ENCODE measurements around the gene VAT1L. TPM values are rescaled to one million over a fixed set of nuclear protein-coding genes. Genes with fewer than 3 reads are reported as not detected.
A peak's percentile ranks its signal among the peaks of the same experiment; 100 is the strongest.

VAT1L gene
- total RNA-seq, 1 donor from 2014 or later = 58.0 TPM

GRCh38 chr16:77869997-77870813, 81.8 kb downstream of the VAT1L start:
- peak; percentile 88 for DNase-seq (ENCODE audit: low spot score)

GRCh38 chr16:77871932-77872331, 83.6 kb downstream of the VAT1L start:
- no peak for DNase-seq (ENCODE audit: low spot score)

- peak; percentile 42 for DNase-seq (ENCODE audit: low spot score)
Measured at GRCh38 chr16:77873066-77873465, 84.7 kb downstream of the VAT1L start.

DNA sequence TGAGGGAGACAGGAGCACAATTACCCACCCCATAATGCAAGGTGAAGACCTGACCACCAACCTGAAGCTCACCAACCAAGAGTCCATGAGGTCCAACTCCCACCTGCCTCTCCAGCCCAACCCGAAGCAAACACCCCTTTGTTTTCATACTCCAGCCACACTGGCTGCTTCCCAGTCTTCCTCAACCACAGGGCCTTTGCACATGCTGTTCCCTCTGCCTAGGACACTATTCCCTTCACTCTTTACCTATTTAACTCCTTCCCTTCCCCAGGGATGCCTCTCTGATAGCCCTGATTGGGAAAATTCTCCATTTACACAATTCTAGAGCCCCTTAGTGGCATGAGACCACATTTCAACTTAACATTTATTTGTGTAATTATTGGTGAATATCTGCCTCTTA, 86.0 kb downstream of the VAT1L start:
- DNase-seq (ENCODE audit: low spot score) = no peak

DNA sequence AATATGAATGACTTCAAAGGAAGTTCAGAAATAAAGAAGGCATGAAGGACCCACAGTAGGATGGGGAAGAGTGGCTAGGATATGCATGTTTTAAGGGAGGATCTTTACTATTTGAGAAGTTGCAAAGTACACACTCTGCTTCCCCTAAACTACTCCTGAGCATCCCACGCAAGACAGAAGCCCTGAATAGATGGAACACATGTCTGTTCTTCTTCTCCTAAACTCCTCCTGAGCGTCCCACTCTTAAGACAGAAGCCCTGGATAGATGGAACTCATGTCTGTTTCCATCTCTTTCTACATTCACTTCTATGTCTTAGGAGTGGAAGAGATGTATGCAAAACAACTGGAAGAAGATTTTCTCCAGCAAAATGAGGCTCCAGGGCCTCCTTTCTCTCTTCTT, 88.4 kb downstream of the VAT1L start:
- DNase-seq (ENCODE audit: low spot score) = no peak

DNA sequence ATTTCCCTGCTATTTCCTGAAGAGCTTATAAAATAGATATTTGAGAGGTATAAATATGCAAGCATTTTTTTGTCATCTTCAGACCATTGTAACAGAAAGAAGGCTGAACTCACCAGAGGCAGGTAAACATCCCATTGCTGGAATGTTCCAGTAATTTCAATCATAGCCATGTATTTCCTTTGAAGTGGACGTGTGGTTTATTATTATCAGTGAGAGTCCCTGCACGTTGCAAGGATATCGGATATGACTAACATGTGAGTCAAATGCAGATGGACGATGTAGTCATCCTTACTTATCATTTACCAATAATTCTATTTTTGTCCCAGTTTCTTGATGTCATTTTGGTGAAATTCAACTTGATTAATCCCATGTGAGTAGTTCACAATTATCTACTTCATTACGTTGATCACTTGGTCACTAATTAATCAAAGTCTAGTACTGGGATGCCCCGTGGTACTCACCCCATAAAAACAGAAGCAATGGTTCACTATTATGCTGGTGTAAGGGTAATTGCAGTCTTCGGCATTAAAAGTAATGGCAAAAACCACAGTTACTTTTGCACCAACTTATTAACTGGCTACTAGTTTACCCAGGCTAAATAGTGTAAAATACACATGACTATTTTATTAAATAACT, 89.5 kb downstream of the VAT1L start:
- no peak for DNase-seq (ENCODE audit: low spot score)

DNA sequence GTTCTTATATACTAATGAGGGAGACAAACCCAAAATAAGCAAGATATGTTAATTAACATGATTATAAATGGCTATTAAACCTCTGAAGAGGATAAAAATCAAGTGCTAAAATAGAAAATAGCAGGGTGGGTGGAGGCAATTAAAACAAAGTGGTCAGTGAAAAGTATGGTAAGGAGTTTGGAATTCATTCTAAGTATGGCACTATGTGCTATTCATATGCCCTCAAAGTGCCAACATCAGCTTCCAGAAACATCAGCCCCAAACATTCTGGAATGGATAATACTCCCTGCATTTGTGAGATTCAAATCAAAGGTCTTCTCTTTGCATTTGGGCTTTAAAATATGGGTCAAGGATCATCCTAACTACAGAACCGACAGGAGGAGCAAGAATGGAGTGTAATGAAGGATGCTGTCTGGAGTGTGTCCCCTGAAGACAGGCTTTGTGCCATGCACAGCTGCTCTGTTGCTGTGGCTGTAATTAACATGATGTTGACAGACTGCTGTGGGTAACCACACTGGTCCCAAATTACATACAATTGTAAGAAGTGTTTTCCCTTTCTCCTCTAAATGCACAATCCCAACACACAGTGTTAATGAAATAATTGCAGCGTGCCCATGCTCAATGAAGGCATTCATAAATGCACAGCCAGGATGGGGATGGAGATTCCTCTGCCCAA, 93.1 kb downstream of the VAT1L start:
- no peak for DNase-seq (ENCODE audit: low spot score)

DNA sequence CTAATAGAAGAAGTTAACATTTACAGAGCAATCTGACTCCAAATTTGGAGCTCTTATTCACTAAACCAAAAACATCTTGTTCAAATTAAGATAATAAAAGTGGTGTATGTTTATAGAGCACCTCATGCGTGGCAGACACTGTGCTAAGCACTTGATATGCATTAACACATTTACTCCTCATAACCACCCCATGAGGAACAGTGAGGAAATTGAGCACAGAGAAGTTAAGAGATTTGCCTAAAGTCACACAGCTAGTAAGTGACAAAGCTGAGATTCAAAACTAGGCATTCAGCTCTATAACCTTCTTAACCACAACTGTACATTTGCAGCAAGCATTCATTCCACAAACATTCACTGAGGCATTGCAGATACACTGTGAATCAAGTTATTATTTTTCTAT, 94.0 kb downstream of the VAT1L start:
- no peak for DNase-seq (ENCODE audit: low spot score)

- DNase-seq (ENCODE audit: low spot score) = no peak
Measured at GRCh38 chr16:77885571-77886295, 97.4 kb downstream of the VAT1L start.

DNA sequence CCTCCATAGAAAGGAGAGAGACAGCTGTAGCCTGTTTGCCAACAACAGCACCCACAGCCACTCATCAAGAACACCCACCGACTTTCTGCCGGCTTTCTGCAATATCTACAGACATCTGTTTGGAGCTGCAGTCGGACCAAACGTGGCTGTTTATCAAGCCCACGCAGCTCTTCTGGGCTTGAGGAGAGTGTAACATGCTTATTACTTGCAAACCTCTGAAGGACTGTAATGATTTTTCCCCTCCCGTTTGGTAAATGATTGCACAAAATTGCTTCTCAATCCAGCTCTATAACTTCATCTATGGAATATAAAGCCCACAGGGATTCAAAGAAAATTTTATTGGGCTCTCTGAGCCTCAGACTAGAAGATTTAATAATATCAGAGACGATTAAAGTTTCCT, 100.5 kb downstream of the VAT1L start:
- peak; percentile 80 for DNase-seq (ENCODE audit: low spot score)

- DNase-seq (ENCODE audit: low spot score) = no peak
Measured at GRCh38 chr16:77890075-77890474, 101.7 kb downstream of the VAT1L start.

DNA sequence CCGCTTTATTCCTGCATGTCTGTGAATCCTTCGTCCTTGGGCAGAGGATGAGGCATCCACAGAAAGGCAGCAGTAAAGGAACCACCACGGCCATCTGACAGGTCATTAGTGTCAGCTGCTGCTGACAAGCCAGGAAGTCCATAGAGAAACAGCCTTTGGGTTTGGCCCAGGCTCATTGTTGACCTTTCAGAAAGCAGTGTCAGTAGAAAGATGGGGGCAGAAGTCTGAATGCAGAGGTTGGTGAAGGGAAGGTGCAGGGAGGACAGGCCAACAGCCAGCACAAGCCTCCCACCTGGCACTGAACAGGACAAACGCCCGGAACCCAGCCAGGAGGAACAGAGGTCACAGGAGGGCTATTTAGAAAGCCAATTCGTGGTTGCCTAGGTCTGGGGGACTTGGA, 105.8 kb downstream of the VAT1L start:
- no peak for DNase-seq (ENCODE audit: low spot score)

- no peak for DNase-seq (ENCODE audit: low spot score)
Measured at GRCh38 chr16:77895962-77896361, 107.6 kb downstream of the VAT1L start.

GRCh38 chr16:77896415-77897128, 108.2 kb downstream of the VAT1L start:
- peak; percentile 92 for DNase-seq (ENCODE audit: low spot score)

DNA sequence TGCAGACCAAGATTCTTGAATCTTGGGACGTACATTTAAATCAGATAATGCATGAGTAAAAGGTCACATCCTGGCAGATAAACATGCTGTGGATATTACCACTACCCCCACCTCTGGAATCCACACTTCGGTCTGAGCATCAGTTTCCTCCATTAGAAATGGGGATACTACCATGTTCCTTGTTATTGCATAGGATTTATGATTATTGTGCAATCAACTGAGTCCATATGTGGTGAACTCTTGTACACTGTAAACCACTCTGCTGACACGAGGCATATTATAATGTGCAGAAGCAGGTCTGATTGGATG, 108.7 kb downstream of the VAT1L start:
- no peak for DNase-seq (ENCODE audit: low spot score)

DNA sequence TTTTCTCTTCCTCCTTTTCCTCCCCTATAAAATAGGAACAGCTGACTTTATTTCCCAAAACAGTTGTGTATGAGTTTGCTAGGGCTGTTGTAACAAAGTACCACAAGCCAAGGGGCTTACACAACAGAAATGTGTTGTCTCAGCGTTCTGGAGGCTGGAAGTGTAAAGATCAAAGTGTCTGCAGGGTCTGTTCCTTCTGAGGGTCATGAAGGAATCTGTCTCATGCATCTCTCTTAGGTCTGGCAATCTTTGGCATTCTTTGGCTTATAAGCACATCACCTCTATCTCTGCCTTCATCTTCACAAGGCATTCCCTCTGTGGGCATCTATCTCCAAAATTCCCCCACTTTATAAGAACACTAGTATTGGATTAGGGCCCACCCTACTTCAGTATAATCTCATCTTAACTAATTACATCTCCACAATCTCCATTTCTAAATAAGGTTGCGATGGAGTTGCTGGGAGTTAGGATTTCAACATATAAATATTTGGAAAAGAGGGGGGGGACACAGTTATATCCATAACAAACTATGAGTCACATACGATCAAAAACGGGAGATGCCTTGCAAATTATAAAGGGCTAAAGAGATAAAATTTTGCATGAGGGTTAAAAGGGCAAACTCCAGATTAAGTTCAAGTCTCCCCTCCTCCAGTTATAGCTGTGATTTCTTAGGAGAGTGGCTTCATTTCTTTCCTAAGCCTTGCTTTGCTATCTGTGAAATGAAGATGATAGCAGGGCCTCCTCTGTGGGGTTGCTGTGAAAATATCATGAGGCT, 109.7 kb downstream of the VAT1L start:
- DNase-seq (ENCODE audit: low spot score) = peak; percentile 93

- no peak for DNase-seq (ENCODE audit: low spot score)
Measured at GRCh38 chr16:77898671-77899211, 110.4 kb downstream of the VAT1L start.

DNA sequence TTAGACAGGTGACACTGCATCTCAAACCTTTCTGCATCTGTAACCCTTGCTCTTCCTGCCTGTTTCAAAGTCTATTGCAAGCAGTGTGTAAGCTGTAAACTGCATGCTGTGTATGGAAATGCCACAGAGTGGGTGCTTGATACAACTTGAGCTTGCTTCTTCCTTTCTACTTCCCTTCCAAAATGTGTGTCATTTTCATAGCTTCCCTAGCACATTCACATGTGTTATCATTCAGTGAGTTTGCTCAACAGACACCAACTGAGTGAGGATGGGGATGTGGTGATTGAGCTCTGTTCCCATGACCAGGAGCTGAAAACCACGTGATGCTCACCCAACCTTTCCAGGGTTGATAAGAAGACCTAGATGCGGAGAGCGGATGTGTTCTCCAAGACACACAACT, 111.1 kb downstream of the VAT1L start:
- no peak for DNase-seq (ENCODE audit: low spot score)

GRCh38 chr16:77905374-77905920, 117.1 kb downstream of the VAT1L start:
- DNase-seq (ENCODE audit: low spot score) = no peak

GRCh38 chr16:77910021-77910420, 121.7 kb downstream of the VAT1L start:
- DNase-seq (ENCODE audit: low spot score) = peak; percentile 78

Data from umbilical cord (tissue), 2 donors.